Endodermal cell (in vitro differentiated cells): Measurements from ENCODE around the gene SLMAP. TPM values are rescaled to one million over a fixed set of nuclear protein-coding genes. Genes with fewer than 3 reads are reported as not detected.

Source experiments
- DNase-seq: peaks from one replicate; pipeline ENCODE4 v3.0.0-alpha.2; 2017
- H3K27ac ChIP-seq: 2 replicates; pipeline ENCODE4 v1.5.1; 2013; ENCODE audit warnings: mild to moderate bottlenecking, low read depth, low read length, moderate library complexity
- H3K27me3 ChIP-seq: 2 replicates; pipeline ENCODE4 v1.6.1; 2013; ENCODE audit warnings: mild to moderate bottlenecking, low read length, moderate library complexity; ENCODE audit not compliant: insufficient read depth, control insufficient read depth, poor library complexity, severe bottlenecking
- H3K36me3 ChIP-seq: 2 replicates; pipeline ENCODE4 v1.7.0; 2013; ENCODE audit warnings: mild to moderate bottlenecking, low read length, moderate library complexity; ENCODE audit not compliant: control insufficient read depth, insufficient read depth
- H3K4me1 ChIP-seq: one replicate; pipeline ENCODE4 v1.7.0; 2013; ENCODE audit warnings: low read length; ENCODE audit not compliant: control insufficient read depth, insufficient read depth
- H3K4me3 ChIP-seq: 2 replicates; pipeline ENCODE4 v1.5.1; 2013; ENCODE audit warnings: mild to moderate bottlenecking, low read length, moderate library complexity
- H3K9ac ChIP-seq: 2 replicates; pipeline ENCODE4 v1.6.1; 2013; ENCODE audit warnings: mild to moderate bottlenecking, low read length, moderate library complexity; ENCODE audit not compliant: poor library complexity, severe bottlenecking; ENCODE audit errors: extremely low read depth
- H3K9me3 ChIP-seq: 2 replicates; pipeline ENCODE4 v1.6.1; 2013; ENCODE audit warnings: mild to moderate bottlenecking, low read length, moderate library complexity; ENCODE audit not compliant: control insufficient read depth
- H3K27ac Mint-ChIP-seq: 2 replicates; pipeline ENCODE4 v1.8.0; 2020; ENCODE audit warnings: mixed read lengths
- H3K27me3 Mint-ChIP-seq: 2 replicates; pipeline ENCODE4 v1.8.0; 2021; ENCODE audit warnings: mild to moderate bottlenecking, mixed read lengths; ENCODE audit not compliant: insufficient read depth
- H3K36me3 Mint-ChIP-seq: 2 replicates; pipeline ENCODE4 v1.8.0; 2020; ENCODE audit warnings: low read depth, mixed read lengths
- H3K4me1 Mint-ChIP-seq: 2 replicates; pipeline ENCODE4 v1.8.0; 2020; ENCODE audit warnings: mixed read lengths
- H3K4me3 Mint-ChIP-seq: 2 replicates; pipeline ENCODE4 v1.8.0; 2020; ENCODE audit warnings: mild to moderate bottlenecking, moderate library complexity, mixed read lengths
- H3K9me3 Mint-ChIP-seq: 2 replicates; pipeline ENCODE4 v1.8.0; 2020; ENCODE audit warnings: mild to moderate bottlenecking, mixed read lengths
- WGBS, 2 experiments: methylation state at CpG; one replicate each; pipeline versions ENCODE4 v1.1.5 to v1.1.7; 2013; ENCODE audit warnings: missing lambda C conversion rate in 2 of 2, mixed read lengths in 1 of 2; ENCODE audit not compliant: insufficient coverage in 1 of 2, insufficient read length in 1 of 2; 5-methylcytosine and 5-hydroxymethylcytosine counted together
- total RNA-seq, 2 donors: library from RNA; stranded (reverse); fragmentation: NEBNext Ultra II Directional in 1 of 2; extraction: Animal tissue kit (Norgen Biotek cat#: 25700) in 1 of 2; gene quantifications; 2 replicates in 1 of 2; 3 replicates in 1 of 2; pipeline ENCODE4 v1.2.1, GENCODE V29; 2021
- TF ChIP-seq, protein P1 (sequence below): fragments of 200-600 bp; sonication (generic); conservative IDR thresholded peaks from 2 replicates; pipeline ENCODE4 v1.5.0; 2021; ENCODE audit warnings: antibody characterized with exemption, mild to moderate bottlenecking

SLMAP gene
- total RNA-seq, 2 donors from 2014 or later = 64.8 to 65.7 TPM

DNA sequence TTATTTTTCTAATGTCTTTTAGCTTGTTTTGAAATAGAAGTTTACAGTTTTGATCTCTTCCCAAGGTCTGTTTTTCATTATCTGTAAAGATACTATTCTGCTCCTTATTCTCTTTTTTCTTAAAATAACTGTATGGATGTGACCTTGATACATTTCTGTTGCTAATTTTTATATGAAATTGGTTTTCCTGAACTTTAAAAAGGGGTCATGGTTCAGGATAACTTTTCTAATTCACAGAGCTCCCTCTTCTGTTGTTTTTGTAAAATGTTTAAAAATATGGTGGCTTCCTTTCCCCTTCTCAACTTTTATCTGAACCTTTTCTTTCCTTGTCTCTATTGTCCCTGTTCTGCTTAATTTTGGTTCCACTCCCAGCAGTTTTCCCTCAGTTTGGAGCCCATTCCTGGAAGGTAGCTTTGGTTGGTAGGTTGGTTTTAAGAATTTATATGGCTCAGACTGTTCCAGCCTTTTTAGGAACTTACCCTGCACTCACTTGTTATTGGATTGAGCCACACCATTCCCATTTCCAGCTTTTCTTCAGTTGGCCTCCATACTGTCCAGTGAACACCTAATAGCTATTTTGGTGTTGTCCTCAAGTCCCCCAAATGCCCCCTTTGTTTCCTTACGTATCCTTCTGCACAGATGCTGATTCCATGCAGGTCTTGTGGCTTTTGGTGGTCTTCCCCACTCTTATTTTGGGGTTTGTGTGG, 70.3 kb downstream of the SLMAP start:
- H3K4me1 Mint-ChIP-seq = peaks cover 39% of the 10 kb centered on the region
- H3K27ac Mint-ChIP-seq = no peak overlapping the region
- Histone ChIP-seq H3K27ac (no peak overlapping the region), H3K4me1 (peaks cover 5% of the 10 kb centered on the region), H3K4me3 (no peak overlapping the region), H3K36me3 (no peaks in the 10 kb centered on the region), H3K9ac (no peak overlapping the region), H3K9me3 (no peaks in the 10 kb centered on the region), H3K27me3 (peaks cover 45% of the 10 kb centered on the region)
- H3K4me3 Mint-ChIP-seq = no peak overlapping the region
- TF ChIP-seq, protein P1, sequence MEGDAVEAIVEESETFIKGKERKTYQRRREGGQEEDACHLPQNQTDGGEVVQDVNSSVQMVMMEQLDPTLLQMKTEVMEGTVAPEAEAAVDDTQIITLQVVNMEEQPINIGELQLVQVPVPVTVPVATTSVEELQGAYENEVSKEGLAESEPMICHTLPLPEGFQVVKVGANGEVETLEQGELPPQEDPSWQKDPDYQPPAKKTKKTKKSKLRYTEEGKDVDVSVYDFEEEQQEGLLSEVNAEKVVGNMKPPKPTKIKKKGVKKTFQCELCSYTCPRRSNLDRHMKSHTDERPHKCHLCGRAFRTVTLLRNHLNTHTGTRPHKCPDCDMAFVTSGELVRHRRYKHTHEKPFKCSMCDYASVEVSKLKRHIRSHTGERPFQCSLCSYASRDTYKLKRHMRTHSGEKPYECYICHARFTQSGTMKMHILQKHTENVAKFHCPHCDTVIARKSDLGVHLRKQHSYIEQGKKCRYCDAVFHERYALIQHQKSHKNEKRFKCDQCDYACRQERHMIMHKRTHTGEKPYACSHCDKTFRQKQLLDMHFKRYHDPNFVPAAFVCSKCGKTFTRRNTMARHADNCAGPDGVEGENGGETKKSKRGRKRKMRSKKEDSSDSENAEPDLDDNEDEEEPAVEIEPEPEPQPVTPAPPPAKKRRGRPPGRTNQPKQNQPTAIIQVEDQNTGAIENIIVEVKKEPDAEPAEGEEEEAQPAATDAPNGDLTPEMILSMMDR = no peak
- no peaks in the 10 kb centered on the region for H3K27me3 Mint-ChIP-seq
- H3K36me3 Mint-ChIP-seq = peaks cover 5% of the 10 kb centered on the region
- H3K9me3 Mint-ChIP-seq = no peaks in the 10 kb centered on the region
- 94 to 100% methylated on average over 1 of the region's 1 CpG for WGBS, 2 experiments
- no peak for DNase-seq

DNA sequence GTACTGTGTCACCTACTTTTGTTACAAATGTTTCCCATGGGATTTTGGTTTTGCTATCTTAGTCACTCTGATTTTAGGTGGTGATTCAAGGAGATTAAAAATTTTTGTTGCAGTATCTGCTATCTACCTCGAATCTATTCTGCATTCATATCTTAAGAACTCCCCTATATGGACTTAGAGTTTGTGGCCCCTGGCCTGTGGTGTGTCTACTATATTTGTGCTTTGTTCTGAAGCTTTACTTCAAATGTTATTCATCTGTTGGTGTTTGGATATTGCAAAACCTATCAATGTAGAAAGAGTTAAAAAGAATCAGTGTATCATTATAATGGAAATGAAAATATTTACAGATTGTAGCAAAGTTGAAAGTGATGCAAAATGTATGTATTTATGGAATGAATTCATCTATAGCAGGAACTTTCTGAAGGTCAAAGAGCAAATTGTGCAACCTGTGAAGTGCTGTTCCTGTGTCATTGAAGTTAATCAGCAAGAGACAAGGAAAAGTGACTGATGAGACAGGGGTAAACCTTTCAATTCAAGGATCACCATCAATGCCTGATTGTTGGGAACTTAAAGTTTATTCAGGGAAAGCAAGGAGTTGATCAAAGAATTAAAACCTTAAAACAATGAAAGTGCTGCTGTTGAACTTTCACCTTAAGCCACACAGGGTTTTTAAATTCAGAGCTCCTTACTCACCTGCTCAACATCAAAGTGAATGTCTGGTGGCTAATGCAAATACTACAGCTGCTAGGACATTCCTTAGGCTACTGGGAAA, 71.0 kb downstream of the SLMAP start:
- WGBS, 2 experiments = 100% methylated on average over 1 of the region's 1 CpG; no CpG with 5 or more reads in 1 of the 2 experiments
- Mint-ChIP-seq H3K27ac (no peak overlapping the region), H3K36me3 (peaks cover 5% of the 10 kb centered on the region), H3K27me3 (no peaks in the 10 kb centered on the region), H3K4me1 (peaks cover 42% of the 10 kb centered on the region), H3K9me3 (no peaks in the 10 kb centered on the region), H3K4me3 (no peak overlapping the region)
- Histone ChIP-seq H3K9me3 (no peaks in the 10 kb centered on the region), H3K27me3 (peaks cover 38% of the 10 kb centered on the region), H3K4me3 (no peak overlapping the region), H3K36me3 (peaks cover 5% of the 10 kb centered on the region), H3K4me1 (peaks cover 10% of the 10 kb centered on the region), H3K9ac (no peak overlapping the region), H3K27ac (no peak overlapping the region)
- no peak for DNase-seq
- TF ChIP-seq, protein P1 = no peak

DNA sequence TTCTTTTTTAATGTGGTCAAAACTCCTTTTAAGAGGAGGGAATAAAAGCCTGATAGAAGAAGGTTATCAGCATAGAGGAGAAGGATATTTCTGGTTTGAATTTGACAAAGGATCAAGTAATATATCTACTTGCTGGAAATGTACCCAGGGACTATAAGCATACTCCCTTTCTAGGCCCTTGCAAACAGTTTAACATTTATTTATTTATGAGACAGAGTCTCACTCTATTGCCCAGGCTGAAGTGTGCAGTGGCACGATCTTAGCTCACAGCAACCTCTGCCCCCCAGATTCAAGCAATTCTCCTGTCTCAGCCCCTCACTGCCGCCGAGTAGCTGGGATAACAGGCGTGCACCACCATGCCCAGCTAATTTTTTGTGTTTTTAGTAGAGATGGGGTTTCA, 71.6 kb downstream of the SLMAP start:
- Mint-ChIP-seq H3K27me3 (no peaks in the 10 kb centered on the region), H3K4me1 (peaks cover 41% of the 10 kb centered on the region), H3K4me3 (no peak overlapping the region), H3K9me3 (no peaks in the 10 kb centered on the region), H3K36me3 (peaks cover 5% of the 10 kb centered on the region), H3K27ac (no peak overlapping the region)
- Histone ChIP-seq H3K4me1 (peaks cover 10% of the 10 kb centered on the region), H3K9ac (no peak overlapping the region), H3K27ac (no peak overlapping the region), H3K27me3 (peaks cover 35% of the 10 kb centered on the region), H3K4me3 (no peak overlapping the region), H3K36me3 (peaks cover 5% of the 10 kb centered on the region), H3K9me3 (no peaks in the 10 kb centered on the region)
- WGBS, 2 experiments = 90 to 92% methylated on average over 2 to 4 of the region's 4 CpGs
- TF ChIP-seq, protein P1 = no peak
- DNase-seq = no peak
